B cell (primary cell): ENCODE data around the gene CLEC1A.

Source experiments
- CTCF ChIP-seq: fragments of 200-600 bp; IDR thresholded peaks from one replicate; pipeline ENCODE4 v1.8.0; 2022; ENCODE audit warnings: antibody characterized with exemption, mild to moderate bottlenecking
- EZH2 ChIP-seq: IDR thresholded peaks from 2 replicates; pipeline ENCODE4 v1.6.1; 2012; ENCODE audit warnings: borderline replicate concordance, low read depth, mild to moderate bottlenecking, moderate library complexity, low read length; ENCODE audit not compliant: insufficient read depth, poor library complexity, severe bottlenecking

GRCh38 chr12:10069099-10069498, 29.7 kb downstream of the CLEC1A start:
- TF ChIP-seq CTCF (no peak), EZH2 (no peak)
